Measurements from ENCODE around the gene CEP104. TPM values are rescaled to one million over a fixed set of nuclear protein-coding genes. Genes with fewer than 3 reads are reported as not detected.
A peak's percentile ranks its signal among the peaks of the same experiment; 100 is the strongest.

The CEP104 gene
- total and polyA plus RNA-seq, 9 of the 15 experiments (the other 6 are each of a cell fraction or from before 2014, with no cell fraction given), result 11.2 to 63.4 (median 42.6) TPM

DNA sequence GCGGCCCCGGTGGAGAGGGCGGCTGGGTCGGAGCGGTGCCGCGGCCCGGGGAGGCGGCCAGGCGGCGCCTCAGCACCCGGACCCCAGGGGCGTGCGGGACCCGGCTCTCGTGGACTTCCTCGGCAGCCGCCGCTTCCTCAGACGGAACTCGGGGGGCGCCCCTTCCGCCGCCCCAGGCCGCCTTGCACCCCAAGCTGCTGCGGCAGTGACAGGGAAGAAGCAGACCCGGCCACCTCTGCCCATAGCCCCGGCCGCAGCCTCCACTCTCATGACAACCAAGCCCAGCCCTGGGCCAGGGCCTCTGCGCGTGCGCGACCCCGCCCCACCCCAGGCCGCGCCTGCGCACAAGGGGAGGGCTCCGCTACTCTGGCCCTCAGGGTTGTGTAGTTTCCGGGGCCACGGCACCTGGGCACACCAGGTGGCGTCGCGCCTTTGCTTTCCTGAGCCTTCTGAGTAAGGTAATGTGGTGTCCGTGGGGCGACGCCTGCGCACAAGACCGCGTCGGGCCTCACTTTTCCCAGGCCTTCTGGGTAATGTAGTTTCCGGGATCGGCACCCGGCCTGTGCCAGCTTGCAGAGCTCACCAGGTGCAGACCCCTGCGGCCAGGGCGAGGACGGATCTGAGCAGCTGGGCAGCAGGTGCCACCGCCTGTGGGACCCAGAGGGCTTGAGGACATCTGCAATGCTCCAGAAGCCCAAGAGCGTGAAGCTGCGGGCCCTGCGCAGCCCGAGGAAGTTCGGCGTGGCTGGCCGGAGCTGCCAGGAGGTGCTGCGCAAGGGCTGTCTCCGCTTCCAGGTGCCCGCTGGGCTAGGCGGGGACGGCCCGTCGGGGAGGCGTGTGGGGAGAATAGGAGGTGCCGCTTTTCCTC, at the start of gene CEP104, which contains the start of gene DFFB (continued):
- TF ChIP-seq MCM3 (IDR thresholded peaks at IDR 0.05) (no peak), KDM5B (IDR thresholded peaks at IDR 0.05; ENCODE audit: insufficient replicate concordance, low read depth, low read length) (peak; percentile 81), ZNF644 (tag; IDR thresholded peaks at IDR 0.05; ENCODE audit: low read depth) (no peak), SP1 (CRISPR knock-in tag; IDR thresholded peaks at IDR 0.05) (0 out of 2 replicates have a peak, but pooled peaks have one; percentile 28), FOXP4 (CRISPR knock-in tag; IDR thresholded peaks at IDR 0.05; ENCODE audit: borderline replicate concordance) (peak; percentile 95), IFI16 (CRISPR knock-in tag; IDR thresholded peaks at IDR 0.05) (no peak), NCOA1 (IDR thresholded peaks at IDR 0.05; ENCODE audit: low read depth) (no peak), MED1 (CRISPR knock-in tag; IDR thresholded peaks at IDR 0.05; ENCODE audit: borderline replicate concordance) (no peak), PBX2 (CRISPR knock-in tag; IDR thresholded peaks at IDR 0.05; ENCODE audit: low read depth) (no peak), PBX2 (tag; conservative IDR thresholded peaks at IDR 0.05; ENCODE audit: low read depth) (no peak)
- TF ChIP-seq, protein P1, sequence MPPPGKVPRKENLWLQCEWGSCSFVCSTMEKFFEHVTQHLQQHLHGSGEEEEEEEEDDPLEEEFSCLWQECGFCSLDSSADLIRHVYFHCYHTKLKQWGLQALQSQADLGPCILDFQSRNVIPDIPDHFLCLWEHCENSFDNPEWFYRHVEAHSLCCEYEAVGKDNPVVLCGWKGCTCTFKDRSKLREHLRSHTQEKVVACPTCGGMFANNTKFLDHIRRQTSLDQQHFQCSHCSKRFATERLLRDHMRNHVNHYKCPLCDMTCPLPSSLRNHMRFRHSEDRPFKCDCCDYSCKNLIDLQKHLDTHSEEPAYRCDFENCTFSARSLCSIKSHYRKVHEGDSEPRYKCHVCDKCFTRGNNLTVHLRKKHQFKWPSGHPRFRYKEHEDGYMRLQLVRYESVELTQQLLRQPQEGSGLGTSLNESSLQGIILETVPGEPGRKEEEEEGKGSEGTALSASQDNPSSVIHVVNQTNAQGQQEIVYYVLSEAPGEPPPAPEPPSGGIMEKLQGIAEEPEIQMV (tag; conservative IDR thresholded peaks at IDR 0.05; ENCODE audit: low read depth), result no peak
- TF ChIP-seq, protein P2, sequence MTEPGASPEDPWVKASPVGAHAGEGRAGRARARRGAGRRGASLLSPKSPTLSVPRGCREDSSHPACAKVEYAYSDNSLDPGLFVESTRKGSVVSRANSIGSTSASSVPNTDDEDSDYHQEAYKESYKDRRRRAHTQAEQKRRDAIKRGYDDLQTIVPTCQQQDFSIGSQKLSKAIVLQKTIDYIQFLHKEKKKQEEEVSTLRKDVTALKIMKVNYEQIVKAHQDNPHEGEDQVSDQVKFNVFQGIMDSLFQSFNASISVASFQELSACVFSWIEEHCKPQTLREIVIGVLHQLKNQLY (CRISPR knock-in tag; conservative IDR thresholded peaks at IDR 0.05), result no peak
- TF ChIP-seq, protein P3, sequence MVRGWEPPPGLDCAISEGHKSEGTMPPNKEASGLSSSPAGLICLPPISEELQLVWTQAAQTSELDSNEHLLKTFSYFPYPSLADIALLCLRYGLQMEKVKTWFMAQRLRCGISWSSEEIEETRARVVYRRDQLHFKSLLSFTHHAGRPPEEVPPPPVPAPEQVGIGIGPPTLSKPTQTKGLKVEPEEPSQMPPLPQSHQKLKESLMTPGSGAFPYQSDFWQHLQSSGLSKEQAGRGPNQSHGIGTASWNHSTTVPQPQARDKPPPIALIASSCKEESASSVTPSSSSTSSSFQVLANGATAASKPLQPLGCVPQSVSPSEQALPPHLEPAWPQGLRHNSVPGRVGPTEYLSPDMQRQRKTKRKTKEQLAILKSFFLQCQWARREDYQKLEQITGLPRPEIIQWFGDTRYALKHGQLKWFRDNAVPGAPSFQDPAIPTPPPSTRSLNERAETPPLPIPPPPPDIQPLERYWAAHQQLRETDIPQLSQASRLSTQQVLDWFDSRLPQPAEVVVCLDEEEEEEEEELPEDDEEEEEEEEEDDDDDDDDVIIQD (CRISPR knock-in tag; IDR thresholded peaks at IDR 0.05), result no peak
